PC-3 (cell line): ENCODE results near the gene TDRD15.

Experiments used
- EZH2 ChIP-seq: fragments of 300-600 bp; sonication (generic); IDR thresholded peaks from one replicate; pipeline ENCODE4 v1.6.1; 2017; ENCODE audit warnings: antibody characterized with exemption, mild to moderate bottlenecking, low read length; ENCODE audit not compliant: unreplicated experiment
- EZH2phosphoT487 ChIP-seq: fragments of 300-600 bp; sonication (generic); IDR thresholded peaks from 2 replicates; pipeline ENCODE4 v1.6.1; 2018; ENCODE audit warnings: mild to moderate bottlenecking, antibody characterized with exemption, low read length, borderline replicate concordance
- TF ChIP-seq, protein P1 (sequence below): fragments of 300-600 bp; sonication (generic); conservative IDR thresholded peaks from 2 replicates; pipeline ENCODE4 v1.5.1; 2017; ENCODE audit warnings: antibody characterized with exemption, low read depth, mild to moderate bottlenecking, low read length

DNA sequence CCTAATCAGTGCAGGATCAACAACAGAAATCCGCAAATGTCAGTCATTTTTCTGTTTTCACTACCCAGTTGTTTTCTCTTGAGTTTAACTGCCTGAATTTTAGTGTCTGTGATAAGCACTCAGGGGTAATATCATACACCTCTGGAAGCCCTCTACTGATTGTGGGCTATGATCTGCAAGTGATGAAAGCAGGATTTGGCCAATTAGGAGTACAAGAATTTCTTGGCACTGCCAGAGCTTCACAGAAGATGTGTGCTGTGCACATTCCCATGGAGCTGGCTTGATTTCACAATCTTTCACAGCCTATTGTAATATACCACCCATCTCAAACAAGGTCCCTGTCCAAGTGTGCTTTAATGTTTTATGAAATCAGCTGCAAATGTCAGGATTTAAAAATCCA is 27.3 kb upstream of the TDRD15 start:
- TF ChIP-seq EZH2 (no peak), EZH2phosphoT487 (no peak)
- TF ChIP-seq, protein P1, sequence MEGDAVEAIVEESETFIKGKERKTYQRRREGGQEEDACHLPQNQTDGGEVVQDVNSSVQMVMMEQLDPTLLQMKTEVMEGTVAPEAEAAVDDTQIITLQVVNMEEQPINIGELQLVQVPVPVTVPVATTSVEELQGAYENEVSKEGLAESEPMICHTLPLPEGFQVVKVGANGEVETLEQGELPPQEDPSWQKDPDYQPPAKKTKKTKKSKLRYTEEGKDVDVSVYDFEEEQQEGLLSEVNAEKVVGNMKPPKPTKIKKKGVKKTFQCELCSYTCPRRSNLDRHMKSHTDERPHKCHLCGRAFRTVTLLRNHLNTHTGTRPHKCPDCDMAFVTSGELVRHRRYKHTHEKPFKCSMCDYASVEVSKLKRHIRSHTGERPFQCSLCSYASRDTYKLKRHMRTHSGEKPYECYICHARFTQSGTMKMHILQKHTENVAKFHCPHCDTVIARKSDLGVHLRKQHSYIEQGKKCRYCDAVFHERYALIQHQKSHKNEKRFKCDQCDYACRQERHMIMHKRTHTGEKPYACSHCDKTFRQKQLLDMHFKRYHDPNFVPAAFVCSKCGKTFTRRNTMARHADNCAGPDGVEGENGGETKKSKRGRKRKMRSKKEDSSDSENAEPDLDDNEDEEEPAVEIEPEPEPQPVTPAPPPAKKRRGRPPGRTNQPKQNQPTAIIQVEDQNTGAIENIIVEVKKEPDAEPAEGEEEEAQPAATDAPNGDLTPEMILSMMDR: no peak
